GM21576 (cell line): Measurements from ENCODE around the gene SH3GL3.

ENCODE experiments used
- ATAC-seq: cut with Tn5 transposase; IDR thresholded peaks from one replicate; pipeline ENCODE4 v1.9.1; 2021; ENCODE audit warnings: mild to moderate bottlenecking, moderate library complexity; ENCODE audit not compliant: unreplicated experiment

The SH3GL3 gene, protein sequence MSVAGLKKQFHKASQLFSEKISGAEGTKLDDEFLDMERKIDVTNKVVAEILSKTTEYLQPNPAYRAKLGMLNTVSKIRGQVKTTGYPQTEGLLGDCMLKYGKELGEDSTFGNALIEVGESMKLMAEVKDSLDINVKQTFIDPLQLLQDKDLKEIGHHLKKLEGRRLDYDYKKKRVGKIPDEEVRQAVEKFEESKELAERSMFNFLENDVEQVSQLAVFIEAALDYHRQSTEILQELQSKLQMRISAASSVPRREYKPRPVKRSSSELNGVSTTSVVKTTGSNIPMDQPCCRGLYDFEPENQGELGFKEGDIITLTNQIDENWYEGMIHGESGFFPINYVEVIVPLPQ

DNA sequence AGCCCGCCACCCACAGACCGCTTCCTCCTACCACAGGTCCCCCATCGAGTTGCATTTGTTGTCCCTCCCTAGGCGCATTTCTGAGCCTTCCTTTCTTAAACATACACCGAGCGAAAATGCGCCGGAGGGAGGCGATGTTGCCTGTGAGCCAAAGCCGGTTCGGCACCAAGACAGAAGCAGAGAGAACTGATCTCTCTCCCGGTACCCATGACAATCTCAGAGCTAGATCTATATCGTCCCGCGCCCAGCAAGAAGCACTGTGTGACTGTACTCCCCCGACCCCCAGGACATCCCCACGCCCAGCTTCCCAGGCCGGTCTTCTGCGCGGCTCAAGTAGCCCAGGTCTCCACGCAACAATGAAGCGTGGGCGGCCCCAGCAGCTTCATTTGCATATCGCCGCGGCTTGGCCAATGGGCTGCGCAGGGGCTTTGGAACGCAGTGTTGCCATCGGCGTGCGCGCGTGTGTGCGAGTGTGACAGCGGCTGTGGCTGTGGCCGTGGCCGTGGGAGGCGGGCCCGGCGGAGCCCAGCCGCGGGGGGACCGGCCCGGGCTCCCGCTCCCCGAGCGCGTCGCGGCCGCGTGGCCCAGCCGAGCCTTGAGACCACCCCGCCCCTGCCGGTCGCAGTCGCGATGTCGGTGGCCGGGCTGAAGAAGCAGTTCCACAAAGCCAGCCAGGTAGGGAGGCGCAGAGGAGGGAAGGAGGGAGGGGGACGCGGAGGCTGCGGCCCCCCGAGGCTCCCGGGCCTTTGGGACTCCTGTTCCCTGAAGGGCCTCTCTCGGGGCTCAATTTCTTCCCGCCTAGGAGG lies at the start of gene SH3GL3:
SH3GL3 (plus strand) TSS at position 438 of the 806 bp plus-strand sequence; CDS start at position 631, 193 bp downstream.
- ATAC-seq = no peak

DNA sequence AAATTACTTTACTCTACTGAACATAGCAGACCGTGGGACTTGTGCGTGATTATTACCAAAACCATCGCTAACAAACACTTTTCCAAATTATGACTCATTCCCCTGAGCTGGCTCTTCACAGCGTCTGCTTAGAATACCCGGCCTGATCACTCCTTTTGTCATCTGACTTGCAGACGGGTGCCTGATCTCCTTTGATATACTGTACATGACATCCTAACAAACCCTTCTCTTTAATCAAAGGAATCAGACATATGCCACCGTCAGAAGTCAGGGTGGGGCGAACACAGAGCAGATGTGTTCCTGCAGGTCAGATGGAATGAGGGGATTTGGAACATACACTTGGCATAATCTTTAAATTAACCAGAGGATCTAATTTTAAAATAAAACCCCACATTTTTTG lies 48.5 kb upstream of the SH3GL3 start:
- ATAC-seq = no peak

DNA sequence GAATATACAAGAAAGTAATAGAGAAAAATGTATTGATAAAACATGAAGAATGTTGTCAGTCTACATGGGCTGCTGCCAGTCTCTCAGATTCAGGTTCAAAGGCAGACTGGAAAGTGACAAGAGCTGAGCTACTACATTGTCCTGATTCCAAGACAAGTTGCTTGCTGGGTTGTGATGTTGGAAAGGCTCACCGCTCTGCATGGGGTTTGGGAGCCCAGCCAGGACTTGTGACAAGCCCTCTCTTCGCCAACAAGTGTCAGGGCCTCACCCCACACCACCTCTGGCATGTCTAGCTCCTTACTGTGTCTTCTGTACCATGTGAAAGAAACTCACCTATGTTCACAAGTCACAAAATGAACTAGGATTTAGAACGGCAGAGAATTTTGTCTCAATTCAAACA lies 43.0 kb upstream of the SH3GL3 start:
- no peak for ATAC-seq

DNA sequence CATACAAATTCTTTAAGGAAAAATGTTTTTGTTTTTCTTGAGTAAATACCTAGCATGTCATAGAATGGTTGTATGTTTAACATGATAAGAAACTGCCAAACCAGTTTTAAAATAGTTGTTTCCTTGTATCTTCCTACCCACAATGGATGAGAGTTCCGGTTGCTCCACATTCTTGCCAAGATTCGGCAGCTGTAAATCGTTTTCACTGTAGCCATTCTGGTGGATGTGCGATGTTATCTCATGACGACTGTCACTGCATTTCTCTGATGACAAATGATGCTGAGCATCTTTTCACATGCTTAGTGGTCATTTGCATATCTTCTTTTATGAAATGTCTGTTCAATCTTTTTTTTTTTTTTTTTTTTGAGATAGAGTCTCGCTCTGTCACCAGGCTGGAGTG lies 36.6 kb upstream of the SH3GL3 start:
- no peak for ATAC-seq

DNA sequence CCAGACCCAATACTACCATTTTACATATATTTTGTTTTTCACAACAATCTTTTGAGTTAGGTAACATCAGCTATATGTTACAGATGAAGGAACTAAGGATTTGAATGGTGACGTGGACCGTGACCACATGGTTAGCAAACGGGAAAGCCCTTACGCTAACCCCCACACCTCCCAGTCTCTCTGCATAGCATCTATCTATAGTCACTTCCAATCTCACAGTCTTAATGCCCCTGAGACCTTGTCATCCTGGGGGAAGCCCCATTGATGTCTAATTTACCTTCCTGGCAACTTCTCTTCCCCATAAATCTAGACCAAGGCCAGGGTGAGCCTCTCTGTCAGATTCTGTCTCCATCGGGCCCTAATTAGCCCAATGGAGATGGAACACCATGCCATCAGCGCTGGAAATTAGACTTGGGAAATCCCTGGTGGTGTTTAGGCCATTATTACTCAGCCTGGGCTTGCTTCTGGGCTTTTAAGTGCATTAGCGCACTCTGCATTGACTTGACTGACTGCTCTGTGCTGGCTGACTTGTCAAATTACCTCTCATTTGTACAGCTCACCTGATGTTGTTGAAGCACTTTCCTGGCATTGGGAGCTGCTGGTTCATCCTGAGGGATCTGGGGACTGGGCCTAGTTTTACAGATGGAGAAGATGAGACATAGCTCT lies 34.0 kb upstream of the SH3GL3 start:
- peak; percentile 77 for ATAC-seq

DNA sequence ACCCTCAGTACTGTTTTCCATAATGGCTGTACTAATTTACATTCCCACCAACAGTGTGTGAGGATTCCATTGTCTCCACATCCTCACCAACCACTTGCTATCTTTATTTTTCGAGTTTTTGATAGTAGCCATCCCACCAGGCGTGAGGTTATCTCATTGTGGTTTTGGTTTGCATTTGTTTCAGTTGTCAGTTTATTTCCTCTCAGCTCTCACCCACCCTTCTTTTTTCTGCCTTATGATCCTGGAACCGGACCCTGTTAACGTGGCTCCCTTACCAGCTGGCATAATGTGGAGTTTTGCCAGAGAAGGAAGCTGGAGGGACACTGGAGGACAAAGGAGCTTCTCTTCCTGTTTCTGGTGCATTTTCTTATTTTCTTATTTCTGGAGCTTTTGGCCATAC lies 25.1 kb upstream of the SH3GL3 start:
- no peak for ATAC-seq

DNA sequence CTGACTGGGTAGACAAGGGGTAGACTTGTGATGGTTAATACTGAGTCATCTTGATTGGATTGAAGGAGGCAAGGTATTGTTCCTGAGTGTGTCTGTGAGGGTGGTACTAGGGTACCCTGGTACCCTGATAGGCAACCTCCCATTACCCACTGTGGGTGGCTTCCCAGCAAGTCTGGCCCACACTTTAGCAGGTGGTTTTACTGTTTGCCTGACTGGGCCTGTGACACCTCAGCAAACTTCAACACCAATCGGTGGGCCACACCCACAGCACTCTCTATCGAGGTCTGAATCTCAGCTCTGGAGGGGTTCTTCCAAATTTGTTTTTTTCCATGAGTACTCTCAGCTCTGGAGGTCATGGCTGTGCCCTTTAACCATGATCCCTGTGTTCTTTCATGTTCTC lies 24.6 kb upstream of the SH3GL3 start:
- no peak for ATAC-seq

DNA sequence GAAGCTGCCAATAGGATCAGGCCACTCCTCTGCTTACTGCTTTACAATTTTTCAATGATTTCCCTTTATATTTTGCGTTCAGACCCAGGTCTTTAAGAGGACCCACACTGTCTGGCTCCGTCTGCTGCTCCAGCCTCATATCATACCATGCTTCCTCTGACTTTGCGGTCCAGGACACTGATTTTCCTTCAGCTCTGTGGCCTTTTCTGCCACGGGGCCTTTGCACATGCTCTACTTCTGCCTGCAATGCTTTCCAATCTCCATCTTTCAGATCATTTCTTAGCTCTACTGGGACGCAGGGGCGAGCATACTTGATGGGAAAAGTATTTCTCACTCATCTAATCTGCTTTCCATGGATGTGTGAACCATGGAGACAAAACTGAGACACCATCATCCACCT lies 23.0 kb upstream of the SH3GL3 start:
- no peak for ATAC-seq

DNA sequence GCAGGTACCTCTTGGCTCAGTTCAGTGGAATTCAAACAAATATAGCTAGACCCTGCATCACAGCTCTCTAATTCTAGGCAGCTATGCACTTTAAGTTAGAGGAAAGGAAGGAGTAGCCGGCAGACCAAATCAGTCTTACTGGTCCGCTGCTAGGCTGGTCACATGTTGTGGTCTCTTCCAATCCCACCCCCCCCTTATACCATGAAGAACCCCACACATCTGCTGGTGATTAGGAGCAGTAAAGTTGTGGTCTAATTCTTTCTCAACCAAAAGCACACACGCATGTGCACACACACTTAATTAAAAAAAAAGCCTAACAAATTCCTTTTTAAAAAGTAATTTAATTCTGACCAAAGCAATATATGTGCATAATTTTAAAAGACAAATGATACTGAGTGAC lies 16.7 kb upstream of the SH3GL3 start:
- ATAC-seq = no peak

DNA sequence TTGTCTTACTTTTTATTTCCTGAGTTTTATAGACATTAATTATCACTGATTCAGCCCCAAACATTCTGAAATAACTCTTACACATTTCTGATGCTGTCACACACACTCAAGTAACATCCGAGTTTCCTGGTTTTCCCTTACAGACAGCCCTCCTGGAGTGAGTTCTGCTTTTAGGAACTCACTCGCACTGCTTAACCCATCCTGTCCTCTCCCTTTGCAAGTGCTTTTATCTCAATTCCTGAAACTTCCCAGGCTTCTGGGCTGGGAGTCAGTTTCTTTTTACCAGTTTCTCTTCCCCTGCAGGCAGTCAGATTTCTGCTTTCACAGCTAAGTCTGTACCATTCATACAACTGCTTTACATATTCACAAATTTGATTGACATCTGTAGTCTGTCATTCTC lies 15.6 kb upstream of the SH3GL3 start:
- ATAC-seq = no peak

DNA sequence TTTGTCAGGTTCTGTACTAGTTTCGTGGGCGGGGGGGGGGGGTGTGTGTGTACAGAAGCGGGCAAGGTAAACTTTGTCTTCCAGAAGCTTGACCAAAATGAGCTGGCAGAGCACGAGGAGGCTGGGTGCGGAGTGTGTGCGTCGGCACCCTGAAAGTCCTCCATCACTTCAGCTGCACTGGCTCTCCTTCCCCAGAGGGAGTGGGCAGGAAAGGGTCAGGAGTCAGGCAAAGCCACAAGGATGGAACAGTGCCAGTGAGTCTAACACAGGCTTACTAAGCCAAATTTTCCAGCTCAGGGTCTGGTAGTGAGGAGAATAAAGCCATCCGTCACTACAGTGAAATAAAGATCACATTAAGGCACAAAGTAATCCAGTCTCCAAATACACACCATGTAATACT lies 11.9 kb upstream of the SH3GL3 start:
- no peak for ATAC-seq

DNA sequence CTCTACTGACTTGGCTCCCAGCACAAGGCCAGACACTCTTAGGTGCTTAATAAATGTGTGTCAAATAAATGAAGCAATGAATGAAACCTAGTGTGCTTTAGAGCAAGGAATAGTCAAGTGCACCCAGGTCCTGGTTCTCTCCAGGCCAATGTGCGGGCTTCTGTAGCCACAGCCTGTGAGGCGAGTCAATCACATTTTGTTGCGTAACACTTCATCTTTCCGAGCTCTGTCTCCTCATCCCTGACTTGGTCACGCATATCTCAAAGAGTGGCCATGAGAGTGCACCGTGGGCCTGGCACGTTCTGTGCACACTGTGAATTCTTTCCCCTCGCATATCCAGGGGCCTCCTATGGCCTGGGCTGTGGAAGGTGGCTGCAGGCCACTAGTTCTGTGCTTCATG lies 11.4 kb upstream of the SH3GL3 start:
- no peak for ATAC-seq

DNA sequence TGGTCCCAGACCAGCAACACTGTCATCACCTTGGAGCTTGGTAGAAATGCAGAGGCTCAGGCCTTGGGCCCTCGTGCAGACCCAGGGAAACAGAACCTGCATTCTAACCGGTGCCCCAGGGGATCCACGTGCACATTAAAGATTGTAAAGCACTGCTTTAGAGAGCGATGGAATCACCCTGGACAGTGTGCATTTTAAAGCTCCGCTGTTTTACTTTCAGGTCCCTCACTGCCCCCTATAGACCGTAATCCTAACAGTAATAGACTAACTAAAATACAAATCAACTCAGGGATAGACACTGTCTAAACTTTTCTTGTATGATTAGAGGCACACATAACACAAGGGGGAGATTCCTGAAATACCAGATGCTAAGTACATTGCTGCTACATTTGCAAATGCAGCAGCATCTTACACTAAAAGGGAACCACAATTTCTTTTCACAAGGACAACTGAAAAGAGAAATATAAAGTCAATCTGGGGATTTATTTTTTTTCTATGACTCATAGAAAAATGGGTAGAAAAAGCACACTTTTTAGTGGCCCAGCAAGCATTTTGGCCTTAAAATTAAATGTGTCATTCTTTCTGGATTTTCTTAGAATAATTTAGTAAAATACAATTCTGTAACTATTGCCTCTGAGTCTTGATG lies 10.5 kb upstream of the SH3GL3 start:
- no peak for ATAC-seq

DNA sequence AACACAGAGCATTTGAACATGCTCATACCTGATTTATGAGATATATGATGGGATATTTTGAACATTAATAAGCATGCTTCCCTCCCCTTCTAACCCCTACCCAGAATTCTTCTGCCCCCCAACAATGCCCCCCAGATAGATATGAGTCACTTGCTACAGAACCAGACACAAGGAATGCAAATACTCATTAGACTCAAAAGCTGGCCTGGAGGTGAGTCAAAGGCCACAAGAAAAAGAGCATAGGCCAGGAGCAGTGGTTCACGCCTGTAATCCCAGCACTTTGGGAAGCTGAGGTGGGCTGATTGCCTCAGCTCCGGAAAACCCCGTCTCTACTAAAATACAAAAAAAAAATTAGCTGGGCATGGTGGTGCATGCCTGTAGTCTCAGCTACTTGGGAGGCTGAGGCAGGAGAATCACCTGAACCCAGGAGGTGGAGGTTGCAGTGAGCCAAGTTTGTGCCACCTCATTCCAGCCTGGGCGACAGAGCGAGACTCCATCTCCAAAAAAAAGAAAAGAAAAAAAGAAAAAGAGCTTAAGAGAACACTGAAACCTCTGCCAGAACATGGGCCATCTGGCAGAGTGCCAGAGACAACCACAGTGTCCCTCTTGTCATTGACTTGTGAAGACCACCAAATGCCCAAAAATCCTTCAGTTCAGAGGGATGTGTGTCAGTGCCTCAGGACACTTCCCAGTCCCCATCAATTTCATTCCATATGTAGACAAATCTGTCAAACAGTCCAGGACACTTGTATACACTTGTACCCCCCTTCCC lies 3.9 kb upstream of the SH3GL3 start:
- no peak for ATAC-seq

DNA sequence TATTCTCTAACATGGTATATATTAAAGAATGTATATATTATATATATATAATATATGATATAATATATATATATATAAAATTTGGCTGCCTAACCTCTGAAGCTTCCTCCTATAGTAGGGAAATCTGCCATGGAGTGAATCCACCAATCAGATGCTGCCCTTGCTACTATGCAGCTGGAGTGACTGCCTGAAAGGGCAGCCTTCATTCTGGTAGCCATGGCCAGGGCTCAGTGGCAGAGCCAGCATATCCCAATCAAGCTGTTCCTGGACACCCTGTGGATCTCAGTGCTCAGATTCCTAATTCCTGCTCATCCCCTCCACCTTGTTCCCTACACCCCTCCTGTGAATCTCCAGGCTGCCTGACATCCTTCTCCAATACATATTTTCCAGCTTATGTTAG lies 2.2 kb upstream of the SH3GL3 start:
- ATAC-seq = no peak

DNA sequence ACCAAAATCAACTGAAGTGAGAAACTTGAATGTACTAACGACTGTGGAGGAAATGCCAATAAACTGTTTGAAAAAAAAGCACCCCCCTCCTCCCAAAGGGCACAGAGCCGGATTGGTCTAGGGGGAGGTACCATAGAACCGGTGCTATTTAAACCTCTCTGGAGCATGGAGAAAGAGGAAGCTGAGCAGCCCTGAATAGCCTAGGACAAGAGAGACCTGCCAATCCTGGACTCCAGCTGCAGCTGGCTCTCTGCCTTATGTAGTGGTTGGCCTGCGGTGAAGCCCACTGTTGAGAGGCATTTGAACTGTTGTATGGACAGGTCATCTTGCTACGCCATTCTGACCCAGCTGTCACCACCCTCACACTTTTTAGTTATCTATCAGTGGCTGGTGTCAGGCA lies 1.5 kb upstream of the SH3GL3 start:
- ATAC-seq = no peak

DNA sequence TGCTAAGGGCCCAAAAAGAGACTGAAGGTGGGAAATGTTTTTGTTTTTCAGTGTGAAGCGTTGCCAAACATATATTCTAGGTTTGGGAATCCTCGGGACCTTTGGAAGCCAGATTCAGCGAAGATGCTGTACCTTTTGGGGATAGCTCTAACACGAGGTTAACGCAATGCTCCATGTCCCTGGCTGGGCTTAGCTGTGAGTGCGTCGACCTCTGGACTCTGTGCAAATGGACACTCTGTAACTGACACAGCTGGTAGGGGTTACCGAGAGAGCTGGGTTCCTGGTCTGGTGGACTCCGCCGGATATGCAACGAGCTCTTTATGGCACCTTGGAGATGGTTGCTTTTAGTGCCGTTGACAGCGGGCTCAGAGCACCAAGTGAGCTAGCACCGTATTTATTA lies 724 bp upstream of the SH3GL3 start:
- ATAC-seq = no peak

DNA sequence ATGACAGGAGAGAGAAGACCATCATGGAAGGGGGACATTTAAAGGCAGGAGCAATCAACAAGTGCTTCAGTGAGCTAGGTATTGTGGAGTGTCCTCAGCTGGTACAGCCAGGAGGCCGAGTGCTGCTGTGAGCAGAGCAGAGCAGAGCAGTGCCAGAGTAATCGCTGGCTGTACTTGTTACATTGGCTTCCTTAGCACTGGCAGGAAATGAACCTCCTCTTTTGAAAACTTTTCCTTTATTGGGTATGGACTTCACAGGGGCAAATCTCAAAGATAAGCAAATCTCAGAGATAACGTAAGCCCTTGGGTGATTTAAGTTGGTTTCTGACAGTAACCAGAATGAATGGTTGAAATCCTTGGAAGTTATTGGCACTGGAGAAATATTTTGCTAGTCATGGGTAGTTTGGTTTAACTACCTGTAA lies 2.1 kb downstream of the SH3GL3 start:
- ATAC-seq = no peak

DNA sequence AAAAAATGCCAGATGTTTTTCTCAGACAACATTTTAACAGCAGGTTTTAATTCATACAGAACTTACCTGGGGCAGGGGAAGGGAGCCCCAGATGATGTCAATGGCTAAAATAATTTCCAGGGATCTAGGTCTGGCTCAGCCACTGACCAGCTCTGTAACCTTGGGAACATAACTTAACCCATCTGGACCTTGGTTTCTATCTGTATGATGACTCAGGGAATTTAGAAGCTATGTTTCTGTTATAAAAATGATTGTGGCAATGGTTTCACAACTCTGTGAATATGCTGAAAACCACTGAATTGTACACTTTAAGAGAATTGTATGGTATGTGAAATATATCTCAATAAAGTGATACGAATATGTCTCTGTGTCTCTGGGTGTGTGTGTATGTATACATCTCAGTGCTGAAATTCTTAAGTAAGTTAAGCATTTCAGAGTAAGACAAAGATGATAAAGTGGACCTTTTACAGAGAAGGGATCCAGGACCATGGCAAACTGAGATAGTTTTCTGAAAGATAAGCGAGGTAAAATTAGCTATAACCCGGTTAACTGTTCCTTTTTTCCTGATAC lies 2.9 kb downstream of the SH3GL3 start:
- no peak for ATAC-seq

DNA sequence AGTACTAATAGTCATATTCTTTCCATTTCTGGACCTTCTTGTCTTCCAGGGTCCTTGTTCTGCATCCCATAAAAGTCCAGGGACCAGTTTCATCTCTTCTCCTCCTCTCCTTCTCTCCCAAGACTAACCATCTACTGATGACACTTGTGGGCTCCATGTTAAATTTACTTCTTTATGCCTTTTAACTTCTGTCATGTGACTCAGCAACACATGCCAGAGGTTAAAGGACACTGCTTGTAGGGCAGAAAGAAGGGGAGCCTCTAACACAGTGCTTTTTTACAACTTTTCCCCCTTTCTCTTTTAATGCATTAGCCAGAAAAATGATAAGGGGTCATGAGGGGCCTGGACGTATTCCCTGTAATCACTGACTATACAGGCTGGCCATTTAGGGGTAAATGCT lies 10.0 kb downstream of the SH3GL3 start:
- no peak for ATAC-seq
